Measurements from ENCODE around the gene ALOX5AP. TPM values are rescaled to one million over a fixed set of nuclear protein-coding genes. Genes with fewer than 3 reads are reported as not detected.
A peak's percentile ranks its signal among the peaks of the same experiment; 100 is the strongest.

ALOX5AP gene
- total RNA-seq, 1 donor from 2014 or later = 0.85 TPM

- no peak for DNase-seq (ENCODE audit: low read depth)
Measured at GRCh38 chr13:30759748-30760147, 24.4 kb downstream of the ALOX5AP start.

GRCh38 chr13:30762643-30763042 lies 27.3 kb downstream of the ALOX5AP start:
- no peak for DNase-seq (ENCODE audit: low read depth)

GRCh38 chr13:30763786-30764413 lies 28.6 kb downstream of the ALOX5AP start:
- no peak for DNase-seq (ENCODE audit: low read depth)

- DNase-seq (ENCODE audit: low read depth) = no peak
Measured at GRCh38 chr13:30766231-30766630, 30.9 kb downstream of the ALOX5AP start.

GRCh38 chr13:30770929-30771328 lies 35.6 kb downstream of the ALOX5AP start:
- DNase-seq (ENCODE audit: low read depth) = no peak

- no peak for DNase-seq (ENCODE audit: low read depth)
Measured at GRCh38 chr13:30773561-30773960, 38.2 kb downstream of the ALOX5AP start.

GRCh38 chr13:30774214-30774730 lies 38.9 kb downstream of the ALOX5AP start:
- DNase-seq (ENCODE audit: low read depth) = no peak

- no peak for DNase-seq (ENCODE audit: low read depth)
Measured at GRCh38 chr13:30776661-30777060, 41.3 kb downstream of the ALOX5AP start.

- no peak for DNase-seq (ENCODE audit: low read depth)
Measured at GRCh38 chr13:30779016-30779415, 43.7 kb downstream of the ALOX5AP start.

GRCh38 chr13:30779608-30780007 lies 44.3 kb downstream of the ALOX5AP start:
- no peak for DNase-seq (ENCODE audit: low read depth)

GRCh38 chr13:30780338-30780981 lies 45.1 kb downstream of the ALOX5AP start:
- no peak for DNase-seq (ENCODE audit: low read depth)

- no peak for DNase-seq (ENCODE audit: low read depth)
Measured at GRCh38 chr13:30785191-30785850, 50.0 kb downstream of the ALOX5AP start.

- no peak for DNase-seq (ENCODE audit: low read depth)
Measured at GRCh38 chr13:30786648-30787047, 51.3 kb downstream of the ALOX5AP start.

- no peak for DNase-seq (ENCODE audit: low read depth)
Measured at GRCh38 chr13:30787738-30788525, 52.6 kb downstream of the ALOX5AP start.

GRCh38 chr13:30789166-30789862 lies 54.0 kb downstream of the ALOX5AP start:
- DNase-seq (ENCODE audit: low read depth) = no peak

- DNase-seq (ENCODE audit: low read depth) = no peak
Measured at GRCh38 chr13:30790592-30790991, 55.2 kb downstream of the ALOX5AP start.

- no peak for DNase-seq (ENCODE audit: low read depth)
Measured at GRCh38 chr13:30791354-30792001, 56.1 kb downstream of the ALOX5AP start.

- peak; percentile 96 for DNase-seq (ENCODE audit: low read depth)
Measured at GRCh38 chr13:30792285-30793000, 57.1 kb downstream of the ALOX5AP start.

GRCh38 chr13:30796132-30796572 lies 60.8 kb downstream of the ALOX5AP start:
- DNase-seq (ENCODE audit: low read depth) = peak; percentile 87

Data from renal cortical epithelial cell (primary cell).